K562 (cell line): Measurements from ENCODE around the gene TUT1. TPM values are rescaled to one million over a fixed set of nuclear protein-coding genes. Genes with fewer than 3 reads are reported as not detected.
A peak's percentile ranks its signal among the peaks of the same experiment; 100 is the strongest.

Experiments used
- ASH1L ChIP-seq: fragments of 450-650 bp; IDR thresholded peaks from 2 replicates; pipeline ENCODE4 v1.6.1; 2018; ENCODE audit warnings: borderline replicate concordance, mild to moderate bottlenecking, low read depth; ENCODE audit not compliant: partially characterized antibody
- CBX5 ChIP-seq: IDR thresholded peaks from 2 replicates; pipeline ENCODE4 v1.6.1; 2014; ENCODE audit warnings: low read depth, borderline replicate concordance
- CSDE1 ChIP-seq, 2 experiments: fragments of 450-650 bp; IDR thresholded peaks; 2 replicates each; pipeline ENCODE4 v1.6.1; 2016; ENCODE audit warnings: mild to moderate bottlenecking in 1 of 2
- FOXP1 ChIP-seq: sonication (generic); formaldehyde crosslinking; IDR thresholded peaks from 2 replicates; pipeline ENCODE4 v1.8.0; 2022; ENCODE audit warnings: mild to moderate bottlenecking, missing genetic modification reagents
- HDGF ChIP-seq: fragments of 450-650 bp; IDR thresholded peaks from 2 replicates; pipeline ENCODE4 v1.6.1; 2016
- KAT2B ChIP-seq: IDR thresholded peaks from one replicate; pipeline ENCODE4 v1.6.1; 2012; ENCODE audit warnings: low read depth, mild to moderate bottlenecking, control low read depth, inconsistent platforms, low read length, moderate library complexity
- MEF2D ChIP-seq: conservative IDR thresholded peaks from 2 replicates; pipeline ENCODE4 v1.6.1; 2016; ENCODE audit warnings: low read depth, missing genetic modification characterization, missing compliant biosample characterization
- MITF ChIP-seq: IDR thresholded peaks from 2 replicates; pipeline ENCODE4 v1.6.1; 2014; ENCODE audit warnings: antibody characterized with exemption
- NCOA1 ChIP-seq: fragments of 450-650 bp; IDR thresholded peaks from 2 replicates; pipeline ENCODE4 v1.6.1; 2016; ENCODE audit warnings: low read depth
- NCOA2 ChIP-seq, 2 experiments: fragments of 450-650 bp; IDR thresholded peaks; 2 replicates each; pipeline ENCODE4 v1.6.1; 2018; ENCODE audit warnings: mild to moderate bottlenecking in 2 of 2, moderate library complexity in 1 of 2; ENCODE audit not compliant: partially characterized antibody in 2 of 2
- POLR2A ChIP-seq: fragments of 450-650 bp; conservative IDR thresholded peaks from 2 replicates; pipeline ENCODE4 v1.6.1; 2016
- PRDM10 ChIP-seq: fragments of 450-650 bp; IDR thresholded peaks from 2 replicates; pipeline ENCODE4 v1.6.1; 2018; ENCODE audit not compliant: partially characterized antibody
- PTBP1 ChIP-seq: fragments of 200-400 bp; formaldehyde crosslinking; IDR thresholded peaks from 2 replicates; pipeline ENCODE4 v1.6.1; 2017; ENCODE audit warnings: low read depth, low read length
- SLC30A9 ChIP-seq: fragments of 250-450 bp; sonication (Bioruptor Pico); IDR thresholded peaks from 2 replicates; pipeline ENCODE4 v1.8.0; 2022; ENCODE audit warnings: mild to moderate bottlenecking, moderate library complexity
- SMAD1 ChIP-seq: fragments of 150-350 bp; IDR thresholded peaks from 2 replicates; pipeline ENCODE4 v1.6.1; 2014; ENCODE audit warnings: low read length, low read depth; ENCODE audit not compliant: partially characterized antibody
- TEAD2 ChIP-seq: fragments of 450-650 bp; IDR thresholded peaks from 2 replicates; pipeline ENCODE4 v1.6.1; 2016; ENCODE audit warnings: missing genetic modification characterization, control low read depth, missing compliant biosample characterization
- ZBTB1 ChIP-seq: sonication (generic); formaldehyde crosslinking; IDR thresholded peaks from 2 replicates; pipeline ENCODE4 v1.8.1; 2023; ENCODE audit warnings: missing genetic modification reagents, low read depth, mild to moderate bottlenecking, borderline replicate concordance
- ZBTB12 ChIP-seq: fragments of 250-450 bp; sonication (Bioruptor Pico); IDR thresholded peaks from 2 replicates; pipeline ENCODE4 v1.4.0; 2020
- ZNF277 ChIP-seq: fragments of 250-450 bp; sonication (Bioruptor Pico); IDR thresholded peaks from 2 replicates; pipeline ENCODE4 v1.8.0; 2022; ENCODE audit warnings: inconsistent platforms, mild to moderate bottlenecking, moderate library complexity, borderline replicate concordance
- ZNF384 ChIP-seq: IDR thresholded peaks from 2 replicates; pipeline ENCODE4 v1.6.1; 2012; ENCODE audit warnings: low read depth, low read length, improper control_type of control experiment
- ZNF717 ChIP-seq: fragments of 250-450 bp; sonication (Bioruptor Pico); IDR thresholded peaks from 2 replicates; pipeline ENCODE4 v1.5.0; 2021
- ZNF785 ChIP-seq: fragments of 250-450 bp; sonication (Bioruptor Pico); IDR thresholded peaks from 2 replicates; pipeline ENCODE4 v1.4.0; 2020; ENCODE audit warnings: mild to moderate bottlenecking
- ZSCAN29 ChIP-seq: fragments of 450-650 bp; IDR thresholded peaks from 2 replicates; pipeline ENCODE4 v1.6.1; 2017
- polyA plus RNA-seq, 8 experiments: library from polyadenylated mRNA; depleted of rRNA in 4 of 8; stranded (reverse) in 5 of 8; unstranded in 3 of 8; fragments of >200 nt; fragmentation: Nextera tagmentation in 2 of 8; fragmentation: Illumina TruSeq in 1 of 8; extraction: Ambion mirVana in 2 of 8; extraction: Trizol in 1 of 8; gene quantifications; 2 replicates each; pipeline versions ENCODE4 v1.2.1 to v1.2.3, GENCODE V29; 2011 to 2014; ENCODE audit warnings: inconsistent platforms in 1 of 8, missing spikeins in 1 of 8
- total RNA-seq, 7 experiments: library from RNA; depleted of rRNA in 6 of 7; stranded (reverse); fragments of >200 nt in 6 of 7; fragmentation: Illumina TruSeq in 2 of 7; extraction: Trizol in 2 of 7; gene quantifications; 2 replicates each; pipeline versions ENCODE4 v1.2.1 to v1.2.3, GENCODE V29; 2011 to 2021; ENCODE audit warnings: low replicate concordance in 1 of 7

The TUT1 gene
- total and polyA plus RNA-seq, 9 of the 15 experiments (the other 6 are each of a cell fraction or from before 2014, with no cell fraction given), result 0.66 to 44.3 (median 15.7) TPM

- TF ChIP-seq PRDM10, result no peak
- TF ChIP-seq ZSCAN29, result no peak
- no peak for TF ChIP-seq ASH1L
- TF ChIP-seq FOXP1 (CRISPR knock-in tag), result no peak
- no peak for TF ChIP-seq KAT2B
- TF ChIP-seq MITF, result no peak
- TF ChIP-seq SMAD1, result no peak
- no peak for TF ChIP-seq ZNF277 (CRISPR knock-in tag)
- no peak for TF ChIP-seq HDGF
- TF ChIP-seq ZNF785, result no peak
- TF ChIP-seq NCOA2 (IDR thresholded peaks at IDR 0.05; ENCODE audit: partially characterized antibody in 2 of 2), result no peak
- TF ChIP-seq CSDE1 (IDR thresholded peaks at IDR 0.05), result no peak
- TF ChIP-seq CBX5, result no peak
- peak; percentile 81 for TF ChIP-seq POLR2A
- no peak; the same call in 1 of the 2 replicates for TF ChIP-seq NCOA1
- TF ChIP-seq SLC30A9 (CRISPR knock-in tag), result no peak
- TF ChIP-seq ZNF717, result no peak
- TF ChIP-seq MEF2D, result no peak
- no peak for TF ChIP-seq TEAD2 (tag)
- 0 out of 2 replicates have a peak, but pooled peaks have one; percentile 16 for TF ChIP-seq ZNF384
- TF ChIP-seq PTBP1, result no peak
- TF ChIP-seq ZBTB1 (CRISPR knock-in tag), result no peak
- no peak for TF ChIP-seq ZBTB12 (CRISPR knock-in tag)
Measured at GRCh38 chr11:62601372-62602140, 10.2 kb upstream of the TUT1 start, which contains the start of gene MTA2 (continued).
